ENCODE data around the gene CD109.
A peak's percentile ranks its signal among the peaks of the same experiment; 100 is the strongest.
"Not testable (repeated sequence)": the region's sequence is repeated elsewhere in the genome, so short reads cannot be mapped to it uniquely, and the experiment has no call there.

Gene CD109

GRCh38 chr6:73688351-73688750 lies 7.7 kb upstream of the CD109 start:
- no peak for ATAC-seq

GRCh38 chr6:73690056-73690455 lies 5.9 kb upstream of the CD109 start:
- ATAC-seq: no peak

GRCh38 chr6:73691512-73691911 lies 4.5 kb upstream of the CD109 start:
- ATAC-seq: no peak

GRCh38 chr6:73694711-73695411 lies 1.1 kb upstream of the CD109 start:
- ATAC-seq: peak; percentile 6 to 21

GRCh38 chr6:73696966-73697655 lies 1.1 kb downstream of the CD109 start:
- ATAC-seq: no peak

- no peak for ATAC-seq
Measured at GRCh38 chr6:73699676-73700459, 3.9 kb downstream of the CD109 start.

- no peak for ATAC-seq
Measured at GRCh38 chr6:73702444-73702843, 6.4 kb downstream of the CD109 start.

- ATAC-seq: no peak
Measured at GRCh38 chr6:73703466-73703865, 7.5 kb downstream of the CD109 start.

GRCh38 chr6:73704260-73704659 lies 8.3 kb downstream of the CD109 start:
- ATAC-seq: peak; percentile 32 to 48

GRCh38 chr6:73704798-73705197 lies 8.8 kb downstream of the CD109 start:
- ATAC-seq: no peak

- no peak for ATAC-seq
Measured at GRCh38 chr6:73706971-73707370, 11.0 kb downstream of the CD109 start.

GRCh38 chr6:73710470-73710869 lies 14.5 kb downstream of the CD109 start:
- ATAC-seq: peak in 1 of 2 donors; percentile 38

GRCh38 chr6:73710948-73711347 lies 14.9 kb downstream of the CD109 start:
- no peak for ATAC-seq

- ATAC-seq: no peak
Measured at GRCh38 chr6:73712535-73713173, 16.7 kb downstream of the CD109 start.

GRCh38 chr6:73713426-73714147 lies 17.6 kb downstream of the CD109 start:
- ATAC-seq: no peak

- ATAC-seq: not testable (repeated sequence)
Measured at GRCh38 chr6:73715111-73715508, 19.1 kb downstream of the CD109 start.

- no peak for ATAC-seq
Measured at GRCh38 chr6:73719046-73719445, 23.0 kb downstream of the CD109 start.

- peak; percentile 96 for ATAC-seq
Measured at GRCh38 chr6:73722318-73723060, 26.5 kb downstream of the CD109 start.

GRCh38 chr6:73723480-73723879 lies 27.5 kb downstream of the CD109 start:
- not testable (repeated sequence) for ATAC-seq

GRCh38 chr6:73724389-73724788 lies 28.4 kb downstream of the CD109 start:
- ATAC-seq: no peak

GRCh38 chr6:73725192-73725591 lies 29.2 kb downstream of the CD109 start:
- not testable (repeated sequence) for ATAC-seq

- no peak for ATAC-seq
Measured at GRCh38 chr6:73727114-73727513, 31.1 kb downstream of the CD109 start.

Measured in activated CD4-positive, CD25-positive, alpha-beta regulatory T cell treated with anti-CD3 and anti-CD28 coated beads, Interleukin-2, amount 50 U/mL, for 24 hours (primary cell).